ENCODE results near the gene CASK. TPM values are rescaled to one million over a fixed set of nuclear protein-coding genes. Genes with fewer than 3 reads are reported as not detected.

CASK gene
- total RNA-seq, 1 donor from 2014 or later = 23.0 TPM

DNA sequence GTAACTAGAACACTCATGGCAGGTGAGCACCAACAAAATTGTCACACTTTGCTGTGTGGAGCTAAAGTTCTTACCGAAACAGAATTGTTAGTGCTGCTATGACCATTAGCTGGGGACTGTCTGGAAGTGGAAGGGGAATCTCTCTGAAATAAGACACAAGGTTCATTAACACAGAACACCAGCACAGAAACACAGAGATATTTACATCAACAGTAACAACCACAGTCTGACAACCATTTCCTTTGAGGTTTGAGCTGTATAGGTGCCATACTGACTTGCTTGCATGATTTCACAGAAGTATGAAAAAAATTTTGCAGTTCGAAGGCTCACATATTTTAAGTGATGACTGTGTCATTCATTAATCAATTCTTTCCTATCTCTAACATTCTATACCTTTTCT, 366.4 kb downstream of the CASK start:
- H3K27me3 Mint-ChIP-seq = no peaks in the 10 kb centered on the region
- POLR2A ChIA-PET = no interaction called here
- H3K27ac Mint-ChIP-seq = no peak overlapping the region
- CTCF ChIA-PET = interaction anchor here (1.1 kb wide), 1 partner anchor 203 kb away, joined by 5 read pairs; no protein-coding TSS in a partner anchor
- TF ChIP-seq CTCF (IDR thresholded peaks at IDR 0.05) = no peak
- H3K9me3 Mint-ChIP-seq = no peaks in the 10 kb centered on the region
- H3K4me3 Mint-ChIP-seq = no peak overlapping the region
- intact Hi-C loops (cut with micrococcal nuclease) = no loop called here
- peaks cover 5% of the 10 kb centered on the region for H3K36me3 Mint-ChIP-seq (ENCODE audit: low read depth)
- H3K4me1 Mint-ChIP-seq = peaks cover 20% of the 10 kb centered on the region
- DNase-seq = no peak
- no peak for ATAC-seq (ENCODE audit: low read depth)

GRCh38 chrX:41553688-41554087, 369.7 kb downstream of the CASK start:
- intact Hi-C loops (cut with micrococcal nuclease) = no loop called here
- no peaks in the 10 kb centered on the region for H3K27me3 Mint-ChIP-seq
- ChIA-PET POLR2A (no interaction called here), CTCF (no interaction called here)
- no peak for TF ChIP-seq CTCF (IDR thresholded peaks at IDR 0.05)
- peaks cover 4% of the 10 kb centered on the region for H3K4me1 Mint-ChIP-seq
- no peak overlapping the region for H3K4me3 Mint-ChIP-seq
- DNase-seq (no peak), ATAC-seq (ENCODE audit: low read depth) (no peak)
- no peaks in the 10 kb centered on the region for H3K9me3 Mint-ChIP-seq
- peaks cover 12% of the 10 kb centered on the region for H3K36me3 Mint-ChIP-seq (ENCODE audit: low read depth)
- no peak overlapping the region for H3K27ac Mint-ChIP-seq

DNA sequence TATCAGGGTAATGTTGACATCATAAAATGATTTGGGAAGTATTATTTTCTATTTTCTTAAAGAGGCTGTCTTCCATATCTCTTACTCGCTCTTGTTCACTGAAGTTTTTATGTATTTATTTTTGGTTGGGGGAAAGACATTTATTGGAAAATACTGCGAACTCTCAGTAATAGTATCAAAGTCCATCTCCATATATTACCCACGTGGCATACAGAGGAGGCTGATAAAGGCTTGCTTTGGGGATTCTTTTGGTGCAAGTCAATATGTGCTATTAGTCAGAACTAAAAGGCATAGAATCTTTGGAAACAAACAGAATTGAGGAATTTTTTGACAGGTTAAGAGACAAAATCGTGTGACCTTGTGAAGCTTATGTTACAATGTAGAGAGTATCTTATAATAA, 374.9 kb downstream of the CASK start:
- no peak for ATAC-seq (ENCODE audit: low read depth)
- POLR2A ChIA-PET = no interaction called here
- Mint-ChIP-seq H3K27me3 (no peaks in the 10 kb centered on the region), H3K4me3 (no peak overlapping the region), H3K27ac (no peak overlapping the region), H3K36me3 (ENCODE audit: low read depth) (peaks cover 16% of the 10 kb centered on the region), H3K9me3 (no peaks in the 10 kb centered on the region), H3K4me1 (no peaks in the 10 kb centered on the region)
- no peak for DNase-seq
- no peak for TF ChIP-seq CTCF (IDR thresholded peaks at IDR 0.05)
- intact Hi-C loops (cut with micrococcal nuclease) = no loop called here
- CTCF ChIA-PET = no interaction called here

DNA sequence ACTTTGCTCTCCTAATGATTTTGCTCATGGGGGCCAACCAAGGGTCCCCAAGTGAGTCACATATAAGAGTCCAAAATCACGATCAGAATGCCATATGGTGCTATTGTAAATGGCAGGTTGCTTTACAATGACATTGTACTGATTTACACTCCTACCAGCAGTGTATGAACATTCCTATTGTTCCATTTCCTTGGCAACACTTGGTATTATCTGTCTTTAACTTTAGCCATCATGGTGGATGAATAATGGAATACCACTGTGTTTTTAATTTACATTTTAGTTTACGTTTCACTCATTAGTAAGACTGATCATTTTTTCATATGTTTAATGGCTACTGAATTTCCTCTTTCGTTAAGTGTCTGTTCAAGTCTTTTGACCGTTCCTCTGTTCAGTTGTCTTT, 379.7 kb downstream of the CASK start:
- Mint-ChIP-seq H3K36me3 (ENCODE audit: low read depth) (peaks cover 10% of the 10 kb centered on the region), H3K27ac (no peak overlapping the region), H3K9me3 (no peaks in the 10 kb centered on the region), H3K4me1 (no peaks in the 10 kb centered on the region), H3K27me3 (no peaks in the 10 kb centered on the region), H3K4me3 (no peak overlapping the region)
- ChIA-PET POLR2A (no interaction called here), CTCF (no interaction called here)
- TF ChIP-seq CTCF (IDR thresholded peaks at IDR 0.05) = no peak
- ATAC-seq (ENCODE audit: low read depth) = no peak
- DNase-seq = no peak
- intact Hi-C loops (cut with micrococcal nuclease) = no loop called here

GRCh38 chrX:41543025-41543424, 380.3 kb downstream of the CASK start:
- TF ChIP-seq CTCF (IDR thresholded peaks at IDR 0.05) = no peak
- peaks cover 7% of the 10 kb centered on the region for H3K36me3 Mint-ChIP-seq (ENCODE audit: low read depth)
- intact Hi-C loops (cut with micrococcal nuclease) = no loop called here
- H3K27me3 Mint-ChIP-seq = no peaks in the 10 kb centered on the region
- H3K4me1 Mint-ChIP-seq = no peaks in the 10 kb centered on the region
- no peak for DNase-seq
- no peak overlapping the region for H3K4me3 Mint-ChIP-seq
- no peaks in the 10 kb centered on the region for H3K9me3 Mint-ChIP-seq
- H3K27ac Mint-ChIP-seq = no peak overlapping the region
- POLR2A ChIA-PET = no interaction called here
- CTCF ChIA-PET = no interaction called here
- ATAC-seq (ENCODE audit: low read depth) = no peak
